Bone marrow (tissue), 2 donors: ENCODE data around the gene LMF1.

Source experiments
- DNase-seq, 2 donors: peaks; one replicate each; lab custom pipeline; 2025; lab: John Stamatoyannopoulos, UW

Gene LMF1

DNA sequence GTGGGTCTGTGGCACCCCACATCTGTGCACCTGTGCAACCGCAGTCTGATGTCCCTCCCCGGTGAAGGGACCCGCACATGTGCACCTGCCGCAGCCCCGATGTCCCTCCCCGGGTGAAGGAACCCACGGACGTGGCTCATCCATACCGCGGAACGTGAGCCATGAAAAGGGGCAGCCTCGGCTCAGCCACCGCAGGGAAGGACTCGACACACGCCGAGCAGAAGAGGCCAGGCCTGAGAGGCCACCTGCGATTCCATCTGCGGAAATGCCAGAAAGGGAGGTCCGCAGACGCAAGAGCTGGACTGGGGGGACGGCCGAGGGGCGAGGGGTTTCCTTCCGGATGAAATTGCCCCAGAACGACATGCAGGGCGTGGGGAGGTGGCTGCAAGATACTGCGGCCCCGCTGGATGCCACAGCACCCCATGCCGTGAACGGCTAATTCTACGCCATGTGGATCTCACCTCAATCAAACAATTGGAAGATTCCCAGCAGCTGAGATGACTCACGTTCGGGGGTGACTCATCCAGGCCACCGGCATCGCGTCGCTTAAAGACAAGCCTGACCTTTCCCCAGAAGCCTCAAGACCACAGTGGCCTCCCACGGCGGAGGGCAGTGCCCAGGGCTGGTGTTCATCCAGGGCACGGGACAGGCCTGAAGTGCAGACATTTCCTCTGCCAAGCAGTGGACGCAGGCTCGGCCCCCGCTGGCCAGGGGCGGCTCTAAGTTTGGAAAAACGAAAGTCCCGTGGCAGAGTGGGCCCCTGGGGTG is 31.8 kb upstream of the LMF1 start:
- no peak for DNase-seq

DNA sequence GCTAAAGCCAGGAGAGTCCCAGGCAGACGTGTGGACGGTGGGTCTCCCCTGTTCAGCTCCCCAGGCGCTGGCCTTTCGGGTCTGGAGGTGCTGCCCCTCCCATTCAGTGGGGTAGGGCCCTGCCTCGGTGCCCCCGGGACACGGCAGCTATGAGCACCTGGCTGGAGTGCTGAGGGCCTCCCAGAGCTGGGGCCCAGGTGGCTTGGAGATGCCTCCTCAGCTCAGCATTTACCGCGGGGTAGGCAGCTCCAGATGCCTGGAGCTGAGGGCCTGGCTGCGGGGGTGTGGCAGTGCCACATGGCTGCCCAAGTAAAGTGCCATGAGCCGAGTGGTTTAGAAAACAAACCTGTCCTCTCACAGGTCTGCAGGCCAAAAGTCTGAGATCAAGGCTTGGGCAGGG is 30.3 kb upstream of the LMF1 start:
- no peak for DNase-seq

DNA sequence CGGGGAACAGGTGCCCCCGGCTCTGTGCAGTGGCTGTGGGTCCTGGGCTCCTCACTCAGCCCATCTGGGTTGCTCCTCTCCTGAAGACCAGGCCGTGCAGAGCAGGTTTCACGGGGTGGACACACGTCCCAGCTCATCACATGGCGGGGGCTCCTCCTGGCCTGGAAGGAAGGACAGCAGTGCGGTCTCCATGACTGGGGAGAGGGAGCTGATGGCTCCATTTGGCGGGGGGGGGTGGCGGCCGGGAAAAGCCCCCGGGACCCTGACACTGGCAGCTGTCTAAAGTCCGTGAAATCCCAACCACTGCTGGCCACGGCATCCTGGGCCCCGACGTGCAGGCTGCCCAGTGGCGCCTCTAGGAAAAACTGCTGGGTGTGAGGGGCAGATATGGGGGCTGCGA is 29.8 kb upstream of the LMF1 start:
- DNase-seq, result no peak

DNA sequence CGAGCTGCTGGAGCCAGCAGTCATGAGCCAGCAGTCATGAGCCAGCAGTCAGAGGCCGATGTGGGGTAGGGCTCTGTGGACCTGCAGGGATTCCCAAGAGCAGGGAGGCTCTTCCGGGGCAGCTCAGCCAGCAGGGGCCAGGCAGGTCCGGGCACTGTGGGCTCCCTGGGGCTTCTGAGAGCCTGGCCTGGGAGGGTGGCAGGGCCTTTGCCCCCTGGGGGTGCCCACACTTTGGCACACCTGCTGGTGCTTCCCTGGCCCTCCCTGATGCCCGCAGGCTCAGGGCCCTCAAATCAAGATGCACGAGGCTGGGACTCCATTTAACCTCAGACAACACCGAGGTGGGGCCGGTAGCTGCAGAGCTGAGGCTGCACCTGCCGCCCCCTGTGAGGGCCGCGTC is 28.9 kb upstream of the LMF1 start:
- no peak for DNase-seq

DNA sequence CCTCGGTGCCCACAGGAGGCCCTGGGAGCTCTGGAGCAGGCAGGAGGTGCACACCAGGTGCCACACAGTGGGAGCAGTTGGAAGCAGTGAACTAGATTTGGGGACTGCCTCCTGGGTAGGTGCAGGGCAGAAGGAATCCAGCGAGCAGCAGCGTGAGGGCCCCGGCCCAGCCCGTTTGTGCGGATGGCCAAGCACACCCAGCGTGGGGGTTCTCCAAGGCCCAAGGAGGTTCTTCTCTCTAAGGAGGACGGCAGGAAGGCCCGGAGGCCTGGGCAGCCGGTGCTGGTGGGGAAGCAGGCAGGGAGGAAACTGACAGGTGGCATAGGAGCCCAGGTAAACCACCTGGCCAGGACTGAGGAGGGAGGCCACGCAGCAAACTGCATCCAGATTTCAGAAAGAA is 27.8 kb upstream of the LMF1 start:
- DNase-seq, result no peak

DNA sequence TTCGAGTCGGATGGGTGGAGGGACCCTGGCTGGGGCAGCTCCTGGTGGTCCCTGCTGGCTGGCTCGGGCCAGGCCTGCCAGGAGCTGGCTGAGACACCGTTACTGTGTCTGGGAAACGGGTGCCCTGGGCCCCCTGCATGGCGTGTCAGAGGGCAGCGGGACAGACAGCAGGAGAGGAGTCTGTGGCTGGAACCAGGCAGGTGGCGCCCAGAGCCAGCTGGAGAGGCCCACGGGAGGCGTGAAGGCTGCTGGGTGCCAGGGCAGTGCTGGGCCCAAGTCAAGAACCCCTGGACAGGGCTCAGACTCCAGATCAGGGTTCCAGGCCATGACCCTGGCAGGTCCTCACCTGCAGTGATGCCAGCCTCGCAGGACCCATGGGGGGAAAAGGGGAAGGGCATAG is 27.4 kb upstream of the LMF1 start:
- DNase-seq, result no peak

DNA sequence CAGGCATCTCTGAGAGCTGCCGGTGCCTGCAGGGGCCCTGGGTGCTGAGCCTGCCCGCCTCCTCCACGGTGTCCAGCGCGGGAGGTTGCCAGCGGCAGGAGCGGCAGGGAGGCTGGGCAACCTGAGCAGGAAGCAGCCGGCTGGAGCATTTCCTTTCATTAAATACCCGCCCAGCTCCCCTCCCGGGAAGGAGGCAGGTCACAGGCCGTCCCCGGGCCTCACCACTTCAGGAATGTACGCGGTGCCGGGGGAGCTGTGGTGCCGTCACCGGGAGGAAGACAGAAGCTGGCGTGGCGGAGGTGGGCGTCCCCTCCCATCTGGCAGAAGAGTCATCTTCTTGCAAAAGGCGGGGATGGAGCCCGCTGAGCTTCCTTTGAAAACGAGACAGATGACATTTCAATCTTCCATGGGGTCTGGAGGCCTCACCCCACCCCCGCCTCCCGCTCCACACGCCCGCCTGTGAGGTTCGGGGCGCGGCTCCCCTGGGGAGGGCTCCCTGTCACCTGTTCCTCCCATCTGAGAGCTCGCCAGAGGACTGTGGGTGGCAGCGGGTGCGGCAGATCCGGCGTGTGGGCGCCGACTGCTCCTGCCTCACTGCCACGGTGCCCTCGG is 26.8 kb upstream of the LMF1 start:
- no peak for DNase-seq

DNA sequence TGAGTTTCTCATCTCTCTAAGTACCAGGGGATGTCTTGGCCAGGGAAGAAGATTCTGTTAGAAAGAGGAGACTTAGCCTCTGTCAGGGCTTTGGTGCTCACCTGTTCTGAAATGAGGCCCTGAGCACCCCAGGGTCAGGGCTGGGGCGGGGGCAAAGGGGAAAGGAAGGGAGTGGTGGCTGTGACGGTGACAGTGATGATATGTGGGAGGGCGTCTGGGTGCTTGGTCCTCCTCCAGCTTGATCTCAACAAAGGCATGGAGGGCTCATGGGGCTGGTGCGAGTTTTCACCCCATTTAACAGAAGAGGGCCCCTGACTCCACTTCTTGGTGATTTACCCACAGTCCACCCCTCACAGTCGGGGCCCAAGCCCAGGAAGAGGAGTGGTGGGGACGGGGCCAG is 25.9 kb upstream of the LMF1 start:
- no peak for DNase-seq

DNA sequence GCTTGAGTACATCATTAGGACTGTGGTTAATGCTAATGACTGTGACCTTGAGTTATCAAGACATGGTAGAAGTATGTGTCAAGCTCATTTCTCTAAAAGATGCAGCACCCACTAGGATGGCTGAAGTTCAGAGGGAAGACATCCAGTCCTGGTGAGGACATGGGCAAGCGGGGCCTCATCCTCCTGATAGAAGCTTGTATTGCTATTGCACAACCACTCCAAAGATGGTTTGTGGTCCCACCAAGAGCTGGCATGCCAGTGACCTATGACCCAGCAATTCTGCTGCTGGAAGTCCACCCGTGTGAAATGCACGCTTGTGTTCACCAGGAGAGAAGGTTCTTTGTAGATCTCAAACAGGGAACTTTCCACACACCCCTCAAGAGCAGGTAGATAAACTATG is 25.0 kb upstream of the LMF1 start:
- no peak for DNase-seq

DNA sequence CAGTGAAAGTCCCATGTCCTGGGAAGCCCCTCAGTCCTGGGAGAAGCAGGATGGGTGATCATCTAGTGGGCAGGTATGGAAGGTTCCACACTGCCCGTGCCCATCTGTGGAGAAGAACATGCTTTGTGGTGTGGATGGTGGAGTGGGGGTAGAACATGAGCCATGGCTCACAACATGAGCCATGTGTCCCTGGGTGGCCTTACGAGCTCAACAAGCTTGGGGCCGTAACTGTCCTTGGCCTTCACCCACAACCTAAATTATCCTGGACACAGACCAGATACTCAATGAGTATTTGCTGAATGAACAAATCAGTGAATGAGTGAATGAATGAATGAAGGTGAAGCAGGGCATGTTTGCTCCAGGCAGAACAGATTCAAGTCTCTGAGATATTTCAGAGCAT is 24.3 kb upstream of the LMF1 start:
- no peak for DNase-seq

DNA sequence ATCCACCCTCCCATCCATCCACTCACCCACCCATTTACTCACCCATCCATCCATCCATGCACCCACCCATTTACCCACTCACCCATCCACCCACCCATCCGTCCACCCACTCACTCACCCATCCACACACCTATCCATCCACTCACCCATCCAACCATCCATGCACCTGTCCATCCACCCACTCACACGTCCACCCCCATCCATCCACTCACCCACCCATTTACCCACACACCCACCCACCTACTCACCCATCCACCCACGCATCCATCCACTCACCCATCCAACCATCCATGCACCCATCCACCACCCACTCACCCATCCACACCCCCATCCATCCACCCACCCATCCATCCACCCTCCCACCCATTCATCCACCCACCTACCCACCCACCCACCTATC is 22.9 kb upstream of the LMF1 start:
- DNase-seq, result no peak

DNA sequence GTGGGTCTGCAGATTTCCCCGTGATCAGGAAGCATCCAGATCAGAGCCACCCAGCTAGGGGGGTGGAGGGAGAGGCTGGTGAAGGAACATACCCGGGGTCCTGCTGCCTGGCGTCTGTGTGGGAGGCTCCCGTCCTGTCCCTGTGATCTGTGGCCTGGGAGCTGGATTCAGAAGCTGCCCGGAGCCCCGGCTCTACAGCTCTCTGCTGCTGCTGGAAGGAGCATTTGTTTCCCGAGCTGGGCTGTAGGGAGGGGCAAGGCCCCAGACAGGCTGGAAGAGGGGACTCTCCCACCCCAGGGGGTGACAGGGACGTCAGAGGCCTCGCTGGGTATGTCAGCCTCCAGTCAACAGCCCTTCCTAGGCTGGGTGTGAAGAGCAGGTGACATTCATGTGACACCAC is 21.0 kb upstream of the LMF1 start:
- no peak for DNase-seq

DNA sequence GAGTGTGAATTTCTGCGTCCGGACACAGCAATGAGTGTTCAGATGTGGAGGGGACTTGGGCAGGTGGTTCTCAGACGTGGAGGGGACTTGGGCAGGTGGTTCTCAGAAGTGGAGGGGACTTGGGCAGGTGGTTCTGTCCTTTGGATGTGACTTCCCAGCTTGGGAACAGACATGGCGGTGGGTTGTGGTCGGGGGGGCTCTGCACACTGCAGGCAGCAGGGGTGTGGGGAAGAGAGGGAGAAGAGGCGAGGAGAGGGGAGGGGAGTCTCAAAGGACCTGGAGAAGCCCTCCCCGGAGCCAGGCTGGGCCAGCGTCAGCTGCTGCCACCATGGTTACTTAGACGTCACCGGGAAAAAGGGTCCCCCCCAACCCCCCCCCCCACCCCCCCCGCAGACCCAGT is 20.6 kb upstream of the LMF1 start:
- DNase-seq, result no peak

DNA sequence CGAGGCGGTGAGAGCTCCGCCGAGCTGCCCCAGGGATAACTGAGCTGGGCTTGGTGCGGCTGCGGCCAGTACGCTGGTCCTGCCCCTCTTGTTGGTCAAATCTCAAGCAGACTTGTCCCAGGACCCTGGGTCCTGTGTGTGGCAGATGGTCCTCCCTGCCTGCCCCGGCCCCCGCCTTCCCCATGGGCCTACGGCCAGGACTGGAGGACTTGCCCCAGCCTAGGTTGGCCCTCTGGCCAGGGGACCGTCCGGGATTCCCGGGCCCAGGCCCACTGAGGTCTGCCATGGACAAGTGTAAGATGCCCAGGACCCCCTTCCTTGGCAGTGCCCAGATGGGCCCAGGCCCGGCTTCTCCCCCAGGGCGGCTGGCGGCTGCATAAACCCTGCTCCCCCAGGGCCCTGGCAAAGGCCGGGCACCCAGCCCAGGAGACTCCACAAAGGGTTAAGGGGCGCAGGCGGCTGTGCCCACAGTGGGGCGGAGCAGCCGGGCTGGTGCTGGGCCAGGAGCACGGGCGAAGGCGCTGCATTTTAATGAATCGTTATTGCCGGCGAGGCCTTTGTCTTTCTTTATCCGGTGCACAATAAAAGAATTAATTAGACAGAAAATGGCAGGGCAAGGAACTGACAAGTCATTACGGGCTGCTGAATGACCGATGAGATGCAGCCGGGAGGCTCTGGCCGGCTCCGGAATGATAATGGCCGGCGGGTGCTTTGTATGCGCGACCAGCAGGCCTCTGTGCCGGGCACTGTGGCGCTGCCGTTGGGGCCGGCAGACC is 19.9 kb upstream of the LMF1 start:
- DNase-seq, result no peak

DNA sequence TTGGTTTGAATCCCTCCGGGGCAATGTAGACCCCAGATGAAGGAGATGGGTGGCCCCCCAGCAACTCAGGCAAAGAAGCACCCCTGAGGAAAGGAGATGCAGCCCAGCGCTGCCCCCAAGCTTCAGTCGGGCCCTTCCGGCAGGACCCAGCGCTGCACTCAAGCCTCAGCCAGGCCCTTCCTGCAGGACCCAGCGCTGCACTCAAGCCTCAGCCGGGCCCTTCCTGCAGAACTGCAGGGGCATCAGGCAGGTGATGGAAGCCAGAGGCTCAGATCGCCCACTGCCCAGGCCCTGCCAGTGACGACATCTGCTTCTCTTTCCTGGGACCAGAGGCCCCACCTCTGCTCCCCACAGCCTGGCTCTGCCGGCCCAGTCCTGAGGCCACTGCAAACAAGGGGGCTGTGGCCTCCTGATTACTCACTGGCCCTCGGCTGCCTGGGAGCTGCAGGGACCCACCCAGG is 18.6 kb upstream of the LMF1 start:
- DNase-seq, result no peak

DNA sequence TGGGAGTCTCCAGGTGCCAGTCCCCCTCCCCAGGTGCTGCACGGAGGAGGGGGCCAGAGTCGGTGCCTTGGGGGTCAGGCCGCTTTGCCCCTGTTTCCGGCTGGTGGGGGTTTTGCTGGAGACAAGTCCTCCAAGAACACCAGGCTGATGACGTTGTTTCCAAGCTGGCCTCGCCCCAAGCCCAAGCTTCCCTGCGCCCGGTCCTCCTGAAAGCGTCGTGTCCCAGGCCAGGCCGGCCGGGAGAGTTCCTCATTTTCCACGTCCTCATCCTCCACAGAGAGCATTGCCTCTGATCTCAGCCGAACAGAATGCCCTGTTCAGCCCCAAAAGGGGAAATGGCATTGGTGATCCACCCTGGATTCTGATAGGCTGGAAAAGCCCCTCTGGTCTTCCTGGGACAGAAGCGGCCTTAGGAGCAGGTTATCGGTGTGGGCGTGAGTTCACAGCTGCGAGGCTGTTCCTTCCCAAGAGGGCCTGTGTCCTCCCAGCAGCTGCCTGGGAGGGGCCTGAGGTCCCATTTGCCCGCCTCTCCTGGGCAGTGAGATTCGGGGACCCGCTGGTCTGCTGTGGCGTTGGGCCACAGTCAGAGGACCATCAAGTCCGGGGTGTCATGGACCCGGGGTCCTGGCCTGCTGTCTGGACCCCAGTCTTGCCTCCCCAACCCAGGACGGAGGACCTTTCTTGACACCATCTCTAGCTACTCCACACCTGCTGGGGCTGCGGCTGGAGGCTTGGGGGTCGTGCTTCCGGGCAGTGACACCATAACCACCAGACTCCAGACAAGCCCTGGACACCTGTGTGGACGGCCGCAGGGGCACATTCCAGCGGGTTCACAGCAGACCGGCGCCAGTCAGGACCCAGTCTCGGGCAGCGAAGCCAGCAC is 17.9 kb upstream of the LMF1 start:
- DNase-seq, result no peak

DNA sequence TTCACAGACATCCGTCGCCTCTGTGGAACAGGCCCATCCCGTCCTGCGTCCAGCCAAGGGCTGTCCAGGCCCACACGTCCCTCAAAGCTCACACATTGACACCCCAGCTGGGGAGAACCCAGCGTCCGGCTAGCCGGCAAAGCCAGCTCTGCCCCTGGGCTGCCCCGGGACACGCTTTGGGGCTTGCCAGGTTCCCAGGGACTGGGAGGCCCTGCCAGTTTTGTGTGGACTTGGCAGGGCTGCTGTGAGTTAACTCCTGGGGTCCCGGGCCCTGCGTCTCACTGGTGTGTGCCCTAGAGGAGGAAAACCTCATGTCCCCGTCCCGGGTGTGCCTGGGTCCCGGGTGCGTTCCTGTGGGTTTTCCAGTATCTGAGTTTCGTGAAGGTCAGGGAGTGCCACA is 17.1 kb upstream of the LMF1 start:
- no peak for DNase-seq

DNA sequence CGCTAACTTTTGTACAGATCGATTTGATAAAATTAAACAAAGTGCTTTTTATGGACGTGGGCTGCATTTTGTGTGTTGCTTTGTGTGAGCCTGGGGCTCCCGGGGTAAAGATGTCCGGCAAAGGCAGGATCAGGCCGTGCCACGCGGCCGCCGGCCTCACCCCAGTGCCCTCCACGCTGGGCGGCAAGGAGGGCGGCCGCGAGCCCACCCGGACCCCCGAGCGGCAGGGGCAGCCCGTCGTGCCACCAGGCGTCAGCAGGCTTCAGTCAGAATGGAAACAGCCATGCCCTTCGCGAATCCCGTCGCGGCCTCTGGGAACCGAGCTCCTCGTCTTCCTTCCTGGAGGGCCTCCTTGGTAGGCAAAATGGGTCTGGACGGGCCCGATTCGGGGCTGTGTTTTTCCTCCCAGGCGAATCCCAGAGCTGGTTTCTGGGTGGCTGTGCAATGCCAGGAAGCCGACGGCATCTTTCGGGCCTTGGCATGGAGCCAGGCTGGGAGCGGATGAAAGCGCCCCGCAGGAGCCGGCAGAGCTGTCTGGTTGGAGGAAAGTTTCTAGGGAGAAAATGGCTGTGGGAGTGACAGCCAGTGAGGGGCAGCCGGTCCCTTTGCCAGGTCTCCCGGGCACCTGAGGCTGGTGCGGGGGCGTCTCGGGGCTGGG is 16.3 kb upstream of the LMF1 start:
- no peak for DNase-seq

DNA sequence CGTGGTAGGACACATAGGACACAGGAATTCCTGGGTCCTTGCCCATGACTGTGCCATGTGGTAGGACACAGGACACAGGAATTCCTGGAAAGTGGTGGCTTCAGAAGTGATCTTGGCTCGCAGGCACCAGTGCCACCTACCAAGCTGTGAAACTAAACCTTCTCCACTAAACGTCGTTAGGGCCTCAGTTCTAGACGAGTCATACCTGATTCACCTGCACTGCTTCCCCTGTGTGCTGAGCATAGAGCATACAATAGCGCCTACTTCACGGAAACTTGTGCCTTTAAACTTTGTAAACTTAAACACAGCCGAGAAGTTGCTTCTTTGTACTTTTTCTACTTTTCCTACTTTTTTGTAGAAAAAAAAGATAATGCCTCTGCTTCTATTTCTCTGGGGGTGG is 15.6 kb upstream of the LMF1 start:
- DNase-seq, result no peak

DNA sequence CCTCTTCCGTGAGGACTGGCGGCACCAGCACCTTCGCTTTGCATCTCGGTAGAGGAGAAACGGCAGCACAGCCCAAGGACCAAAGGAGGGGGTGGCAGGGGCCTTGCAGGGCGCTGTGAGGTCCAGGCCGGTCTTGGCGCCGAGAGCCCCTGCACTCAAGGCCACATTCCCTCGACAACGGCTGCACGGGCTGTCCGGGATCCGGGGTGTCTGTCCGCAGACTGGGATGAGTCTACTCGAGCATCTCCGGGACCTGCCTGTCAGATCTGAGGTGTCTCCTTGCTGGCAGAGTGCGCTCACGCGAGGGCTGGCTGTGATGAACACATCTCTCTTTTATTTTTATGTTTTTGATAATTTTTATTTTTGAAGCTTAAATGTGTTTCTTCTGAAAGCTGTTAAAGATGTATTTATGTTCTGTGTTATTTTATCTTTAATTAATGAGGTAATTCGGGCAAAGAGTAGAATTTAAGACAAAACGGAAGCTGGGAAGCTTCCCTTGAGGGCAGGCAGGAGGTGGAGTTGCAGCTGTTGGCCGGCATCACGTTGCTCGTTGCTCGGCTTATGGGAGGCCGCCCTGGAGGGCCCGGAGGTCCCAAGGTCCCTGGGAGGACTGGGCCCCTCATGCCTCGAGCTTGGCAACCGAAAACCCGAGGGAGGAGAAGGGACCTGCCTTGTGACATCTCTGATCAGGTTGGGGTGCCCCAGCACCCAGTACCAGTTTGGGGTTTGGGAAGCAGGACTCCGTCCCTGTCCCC is 15.0 kb upstream of the LMF1 start:
- no peak for DNase-seq
